Islet precursor cell (in vitro differentiated cells): ENCODE data around the gene CLEC17A.
"Not testable (repeated sequence)": the region's sequence is repeated elsewhere in the genome, so short reads cannot be mapped to it uniquely, and the experiment has no call there.

ENCODE experiments used
- DNase-seq: peaks from one replicate; pipeline ENCODE4 v3.0.0-alpha.2; 2018

Gene CLEC17A, protein sequence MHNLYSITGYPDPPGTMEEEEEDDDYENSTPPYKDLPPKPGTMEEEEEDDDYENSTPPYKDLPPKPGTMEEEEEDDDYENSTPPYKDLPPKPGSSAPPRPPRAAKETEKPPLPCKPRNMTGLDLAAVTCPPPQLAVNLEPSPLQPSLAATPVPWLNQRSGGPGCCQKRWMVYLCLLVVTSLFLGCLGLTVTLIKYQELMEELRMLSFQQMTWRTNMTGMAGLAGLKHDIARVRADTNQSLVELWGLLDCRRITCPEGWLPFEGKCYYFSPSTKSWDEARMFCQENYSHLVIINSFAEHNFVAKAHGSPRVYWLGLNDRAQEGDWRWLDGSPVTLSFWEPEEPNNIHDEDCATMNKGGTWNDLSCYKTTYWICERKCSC

DNA sequence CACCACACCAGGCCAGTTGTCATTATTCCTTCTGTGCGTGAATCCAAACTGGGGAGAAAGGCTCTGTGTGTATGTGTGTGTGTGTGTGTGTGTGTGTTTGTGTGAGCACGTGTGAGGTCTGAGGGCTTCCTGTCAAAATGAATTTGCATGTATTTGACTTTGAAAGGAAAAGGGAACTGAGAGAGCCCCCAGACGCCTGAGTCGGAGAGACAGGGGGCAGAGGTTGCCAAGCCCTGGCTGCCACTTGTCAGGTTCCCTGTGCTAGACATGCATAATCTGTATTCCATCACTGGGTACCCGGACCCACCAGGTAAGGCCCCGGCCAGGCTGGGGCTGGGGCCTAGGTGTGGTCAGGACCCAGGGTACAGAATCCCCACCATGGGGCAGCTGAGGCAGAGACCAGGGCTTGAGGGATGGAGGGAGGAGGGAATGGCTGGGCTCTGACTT is at the start of gene CLEC17A:
Gene CLEC17A (plus strand): TSS at position 191 of the 447 bp plus-strand sequence. CDS start 77 bp downstream, at position 268.
- DNase-seq = no peak

DNA sequence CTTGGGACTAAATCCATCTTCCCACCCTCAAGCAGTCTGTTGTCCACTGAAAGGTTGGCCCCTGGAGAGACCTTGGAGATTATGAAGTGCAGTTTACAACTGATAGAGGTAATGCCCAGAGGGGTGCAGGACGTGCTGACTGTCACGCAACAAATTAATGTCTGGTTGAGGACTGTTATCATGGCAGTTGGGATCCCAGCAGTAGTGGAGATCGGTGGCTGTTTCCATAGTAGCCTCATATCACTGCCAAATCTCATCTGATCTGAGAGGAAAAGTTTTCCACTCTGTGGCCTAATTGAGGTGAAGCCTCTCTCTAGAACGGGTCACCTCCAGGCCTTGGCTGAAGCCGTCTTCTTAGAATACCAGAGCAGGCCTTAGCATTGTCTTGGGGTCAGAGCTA is 49.4 kb upstream of the CLEC17A start:
- DNase-seq = no peak

DNA sequence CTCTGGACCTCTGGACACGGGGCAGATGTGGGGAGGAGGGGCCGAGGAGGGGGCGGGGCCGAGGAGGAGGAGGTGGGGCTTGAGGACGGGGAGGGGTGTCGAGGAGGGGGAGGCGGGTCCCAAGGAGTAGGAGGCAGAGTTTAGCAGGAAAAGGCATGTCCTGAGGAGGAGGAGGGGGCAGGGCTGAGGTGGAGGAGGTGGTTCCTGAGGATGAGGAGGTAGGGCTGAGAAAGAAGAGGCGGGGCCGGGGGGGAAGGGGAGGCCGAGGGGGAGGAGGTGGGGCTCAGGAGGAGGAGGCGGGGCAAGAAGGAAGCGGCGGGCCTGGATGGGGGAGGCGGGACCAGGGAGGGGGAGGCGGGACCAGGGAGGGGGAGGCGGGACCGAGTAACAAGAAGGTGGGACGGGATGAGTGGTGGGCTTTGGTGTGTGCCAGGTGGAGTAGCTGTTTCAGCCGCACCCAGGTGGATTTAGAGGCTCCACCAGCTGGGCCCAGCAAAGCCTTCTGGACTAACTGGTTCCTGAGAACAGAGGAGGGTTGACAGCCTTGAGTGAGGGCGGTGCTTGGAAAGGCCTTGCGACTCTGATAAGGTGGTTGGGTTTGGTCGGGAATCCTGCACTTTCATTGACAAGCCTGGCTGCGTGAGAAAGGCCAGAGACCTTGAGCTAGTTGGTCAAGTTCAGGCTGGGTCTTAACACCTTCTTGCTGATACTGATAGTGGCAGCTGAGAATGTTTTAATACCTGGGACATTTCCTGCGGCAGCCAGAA is 45.8 kb upstream of the CLEC17A start:
- peak; percentile 98 for DNase-seq

DNA sequence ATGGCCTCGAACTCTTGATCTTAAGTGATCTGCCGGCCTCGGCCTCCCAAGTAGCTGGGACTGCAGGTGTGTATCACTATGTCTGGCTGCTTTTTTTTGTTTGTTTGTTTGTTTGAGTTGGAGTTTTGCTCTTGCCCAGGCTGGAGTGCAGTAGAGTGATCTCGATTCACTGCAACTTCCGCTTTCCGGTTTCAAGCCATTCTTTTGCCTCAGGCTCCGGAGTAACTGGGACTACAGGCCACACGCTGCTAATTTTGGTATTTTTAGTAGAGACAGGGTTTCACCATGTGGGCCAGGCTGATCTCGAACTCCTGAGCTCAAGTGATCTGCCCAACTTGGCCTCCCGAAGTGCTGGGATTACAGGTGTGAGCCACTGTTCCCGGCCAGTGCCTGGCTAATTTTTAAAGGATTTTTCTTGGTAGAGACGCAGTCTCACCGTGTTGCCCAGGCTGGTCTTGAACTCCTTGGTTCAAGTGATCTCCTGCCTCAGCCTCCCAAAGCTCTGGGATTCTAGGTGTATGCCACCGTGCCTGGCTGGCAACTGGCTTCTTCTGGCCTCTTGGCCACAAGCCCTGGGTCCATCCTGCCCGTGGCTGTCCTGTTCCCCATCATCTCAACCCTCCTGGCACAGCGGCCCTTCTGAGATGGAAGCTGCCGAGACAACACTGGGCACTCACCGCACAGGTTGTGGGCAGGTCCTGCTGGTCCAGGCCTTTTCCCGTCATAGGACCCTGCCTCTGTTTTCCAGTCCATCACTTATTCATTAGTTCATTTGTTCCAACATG is 42.0 kb upstream of the CLEC17A start:
- no peak for DNase-seq

DNA sequence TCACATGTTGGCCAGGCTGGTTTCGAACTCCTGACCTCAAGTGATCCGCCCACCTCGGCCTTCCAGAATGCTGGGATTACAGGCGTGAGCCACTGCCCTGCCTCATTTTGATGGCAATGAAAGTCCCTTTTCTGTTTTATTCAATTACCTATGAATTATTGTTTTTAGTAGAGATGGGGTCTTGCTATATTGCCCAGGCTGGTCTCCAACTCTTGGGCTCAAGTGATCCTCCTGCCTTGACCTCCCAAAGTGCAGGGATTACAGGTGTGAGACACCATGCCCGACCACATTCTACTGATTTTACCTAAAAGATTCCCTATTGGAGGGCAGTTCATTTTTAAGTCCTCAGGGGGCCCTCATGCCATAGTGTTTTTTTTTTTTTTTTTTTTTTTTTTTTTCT is 40.9 kb upstream of the CLEC17A start:
- not testable (repeated sequence) for DNase-seq

DNA sequence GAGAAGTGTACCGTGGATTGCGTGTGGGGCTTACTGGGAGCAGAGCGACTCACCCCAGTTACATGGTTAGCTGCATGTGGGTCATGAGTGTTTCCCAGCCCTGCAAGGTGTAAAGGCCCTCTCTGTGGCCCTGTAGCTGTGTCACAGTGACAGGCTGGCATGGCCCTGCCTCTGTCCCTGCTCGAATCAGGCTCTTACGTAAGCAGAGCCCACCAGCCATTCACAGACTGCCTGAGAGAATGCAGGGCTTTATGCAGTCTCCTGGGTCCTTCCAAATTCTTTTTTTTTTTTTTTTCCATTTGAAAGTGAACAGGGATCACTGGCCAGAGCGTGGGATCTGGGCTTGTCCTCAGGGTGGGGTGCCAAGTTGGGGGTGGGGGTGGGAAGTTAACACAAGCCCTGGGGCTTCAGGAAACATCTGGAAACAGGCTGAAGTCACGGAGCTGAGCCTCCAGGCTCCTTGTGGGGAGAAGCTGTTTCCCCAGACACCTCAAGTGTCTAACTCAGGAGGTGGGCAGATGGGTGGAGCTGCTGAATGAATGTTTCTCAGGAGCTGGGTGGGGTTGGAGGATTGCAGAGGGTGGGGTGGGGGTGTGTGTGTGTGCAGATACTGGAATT is 40.1 kb upstream of the CLEC17A start:
- DNase-seq = peak; percentile 53

DNA sequence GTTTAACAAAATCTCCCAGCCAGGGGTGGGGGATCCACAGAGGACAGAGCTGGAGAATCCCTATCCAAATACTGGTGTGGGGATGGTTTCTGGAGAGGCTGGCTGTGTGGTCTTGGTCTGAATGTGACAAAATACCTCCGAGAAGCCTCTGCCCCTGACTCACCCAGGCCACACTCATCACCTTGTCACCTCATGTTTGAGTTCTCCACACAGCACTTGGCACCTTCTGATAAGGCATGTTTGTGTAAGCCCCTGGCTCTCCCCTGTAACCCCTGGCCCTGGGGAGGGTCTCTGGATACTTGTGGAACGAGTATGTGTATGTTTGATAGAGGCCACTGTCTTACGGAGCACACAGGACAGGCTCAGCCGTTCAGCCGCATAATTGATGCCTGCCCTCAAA is 38.8 kb upstream of the CLEC17A start:
- no peak for DNase-seq

DNA sequence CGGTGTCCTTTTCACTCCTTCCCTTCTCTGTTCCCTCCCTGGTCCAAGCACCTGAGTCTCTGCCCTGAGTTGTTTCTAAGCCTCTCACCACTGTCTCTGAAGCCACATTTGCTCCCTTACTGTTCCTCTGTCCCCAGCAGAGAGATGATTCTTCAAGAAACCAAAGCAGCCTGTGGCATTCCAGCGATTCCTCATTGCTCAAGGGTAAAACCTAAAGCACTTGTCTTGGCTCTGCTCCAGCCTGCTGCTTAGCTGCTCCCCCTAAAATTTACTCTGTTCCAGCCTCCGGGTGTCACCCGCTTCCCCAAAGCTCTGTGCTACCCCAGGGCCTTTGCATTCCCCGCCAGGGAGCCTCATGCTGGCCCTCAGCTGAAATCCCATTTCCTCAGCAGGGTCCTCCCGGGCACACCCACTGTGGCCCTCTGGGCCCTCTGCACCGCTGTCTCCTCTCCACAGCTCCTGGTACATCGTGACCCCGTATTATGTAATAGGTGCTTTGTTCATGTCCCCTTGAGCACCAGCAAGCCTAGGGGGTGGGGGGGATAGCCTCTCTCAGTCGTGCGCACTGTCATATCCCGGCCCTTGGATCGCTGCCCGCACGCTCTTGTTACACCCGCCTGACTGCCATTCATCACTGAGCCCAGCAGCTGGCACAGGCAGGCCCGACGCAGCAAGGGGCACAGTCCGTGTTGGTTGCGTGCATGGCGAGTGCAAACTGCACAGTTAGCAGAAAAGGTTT is 37.7 kb upstream of the CLEC17A start:
- DNase-seq = no peak

DNA sequence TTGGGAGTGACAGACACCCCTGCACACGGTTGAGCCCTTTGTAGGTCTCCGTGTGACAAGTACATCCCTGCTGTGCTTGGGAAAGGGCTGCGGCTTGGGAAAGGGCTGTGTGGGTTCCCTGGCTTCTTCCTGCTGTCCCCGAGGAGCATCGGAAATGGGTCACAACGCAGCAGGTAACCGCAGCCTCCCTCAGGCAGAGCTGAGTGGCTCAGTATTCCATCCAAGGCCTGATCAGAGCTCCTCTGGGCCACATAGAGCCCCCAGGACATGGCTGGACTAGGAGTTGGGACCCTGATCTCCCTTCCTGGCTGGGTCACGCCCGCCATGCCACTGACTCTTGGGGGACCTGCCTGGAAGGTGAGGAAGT is 37.2 kb upstream of the CLEC17A start:
- DNase-seq = no peak

DNA sequence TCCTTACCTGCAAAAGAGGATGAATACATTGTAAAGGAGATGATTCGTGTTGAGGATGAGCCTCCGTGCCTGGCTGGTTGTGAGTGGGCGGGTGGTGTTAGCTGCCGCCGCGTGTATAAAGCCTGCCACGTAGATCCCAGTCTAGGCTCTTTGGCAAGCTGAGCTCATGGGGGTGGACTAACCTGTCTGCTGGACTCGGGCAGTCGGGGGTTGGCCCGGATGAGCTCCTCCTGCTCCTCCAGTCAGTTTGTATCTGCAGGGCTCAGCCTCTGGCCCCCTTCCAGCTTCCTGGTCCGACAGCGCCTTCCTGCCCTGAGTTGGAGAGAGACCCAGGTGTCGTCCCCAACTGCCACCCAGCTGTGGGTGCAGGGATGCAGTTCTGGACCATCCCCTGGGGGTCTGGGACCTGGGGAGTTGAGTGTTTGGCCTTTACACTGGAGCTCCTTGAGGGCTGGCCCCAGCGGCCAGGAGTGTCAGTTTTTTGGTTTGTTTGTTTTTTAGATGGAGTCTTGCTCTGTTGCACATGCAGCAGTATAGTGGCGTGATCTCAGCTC is 32.6 kb upstream of the CLEC17A start:
- no peak for DNase-seq

DNA sequence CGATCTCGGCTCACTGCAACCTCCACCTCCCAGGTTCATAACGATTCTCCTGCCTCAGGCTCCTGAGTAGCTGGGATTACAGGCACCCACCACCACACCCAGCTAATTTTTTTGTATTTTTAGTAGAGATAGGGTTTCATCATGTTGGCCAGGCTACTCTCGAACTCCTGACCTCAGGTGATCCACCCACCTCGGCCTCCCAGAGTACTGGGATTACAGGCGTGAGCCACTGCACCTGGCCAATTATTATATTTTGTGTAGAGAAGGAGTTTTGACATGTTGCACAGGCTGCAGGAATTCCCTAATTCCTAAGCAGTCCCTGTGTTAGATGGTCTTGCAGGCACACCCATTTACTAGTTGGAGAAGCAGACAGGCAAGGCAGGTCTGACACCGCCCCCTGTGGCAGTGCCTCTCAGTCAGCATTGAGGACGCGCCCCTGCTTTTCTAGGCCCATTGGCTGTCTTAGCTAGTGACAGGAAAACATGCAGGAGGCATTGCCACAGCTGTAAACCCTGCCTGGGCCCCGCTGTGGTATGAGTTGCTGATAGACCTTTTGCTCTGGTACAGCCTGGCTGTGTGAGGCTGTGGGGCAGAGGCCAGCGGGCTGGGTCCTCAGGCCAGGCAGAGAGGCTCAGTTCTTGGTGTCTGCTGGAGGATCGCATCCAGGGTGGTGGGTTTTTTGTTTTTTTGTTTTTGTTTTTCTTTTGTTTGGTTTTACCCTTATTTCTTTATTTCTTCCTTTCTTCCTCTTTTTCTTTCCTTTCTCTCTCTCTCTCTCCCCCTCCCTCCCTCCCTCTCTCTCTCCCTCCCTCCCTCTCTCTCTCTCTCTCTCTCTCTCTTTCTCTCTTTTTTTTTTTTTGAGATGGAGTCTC is 31.5 kb upstream of the CLEC17A start:
- peak; percentile 97 for DNase-seq

DNA sequence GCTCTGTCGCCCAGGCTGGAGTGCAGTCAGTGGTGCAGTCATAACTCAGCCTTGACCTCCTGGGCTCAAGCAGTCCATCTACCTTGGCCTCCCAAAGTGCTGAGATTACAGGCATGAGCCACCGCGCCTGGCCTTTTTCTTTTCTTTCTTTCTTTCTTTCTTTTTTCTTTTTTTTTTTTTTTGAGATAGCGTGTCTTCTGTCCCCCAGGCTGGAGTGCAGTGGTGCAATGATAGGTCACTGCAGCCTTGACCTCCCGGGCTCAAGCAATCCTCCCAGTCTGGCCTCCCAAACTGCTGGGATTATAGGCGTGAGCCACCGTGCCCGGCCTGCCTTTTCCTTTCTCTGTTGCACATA is 30.9 kb upstream of the CLEC17A start:
- not testable (repeated sequence) for DNase-seq

DNA sequence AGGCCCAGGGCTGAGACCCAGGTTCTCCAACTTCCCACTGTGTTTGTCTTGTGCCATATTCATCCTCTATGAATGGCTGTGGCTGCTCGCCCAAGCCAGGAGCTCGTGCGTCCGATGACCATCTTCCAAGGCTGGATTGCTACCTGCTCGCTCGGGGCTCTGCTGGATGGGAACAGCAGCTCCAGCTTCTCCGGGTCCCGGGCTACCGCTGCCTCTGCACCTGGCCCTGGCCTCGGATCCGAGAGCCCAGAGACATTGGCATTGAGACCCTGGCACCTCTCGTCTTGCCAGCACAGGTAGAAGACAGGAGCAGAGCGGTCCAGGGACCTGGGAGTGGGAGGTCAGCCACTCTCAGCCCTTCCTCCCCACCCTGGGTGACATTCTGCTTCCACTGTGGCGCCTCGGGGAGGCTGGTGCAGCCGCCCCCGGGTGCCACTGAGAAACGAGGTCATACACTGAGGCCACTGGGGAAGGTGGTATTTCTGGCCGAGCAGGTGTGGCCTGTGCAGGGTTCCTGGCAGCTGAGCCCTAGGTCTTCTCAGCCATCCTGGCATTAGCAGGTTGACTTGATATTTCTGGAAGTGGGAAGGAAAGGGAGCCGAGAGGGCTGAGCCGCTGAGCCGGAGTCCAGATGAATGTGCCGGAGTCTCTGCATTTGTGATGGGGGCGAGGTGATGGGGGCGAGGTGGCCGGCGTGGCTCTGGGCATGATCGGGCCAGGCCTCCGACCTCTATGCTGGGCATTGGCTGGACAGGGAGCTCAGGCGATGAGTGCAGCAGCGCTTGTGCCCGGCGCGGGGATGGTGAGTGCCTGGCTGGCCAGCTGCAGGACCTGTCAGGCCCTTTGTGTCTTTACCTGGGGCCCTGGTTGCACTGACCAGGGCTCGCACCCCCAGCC is 29.6 kb upstream of the CLEC17A start:
- no peak for DNase-seq

DNA sequence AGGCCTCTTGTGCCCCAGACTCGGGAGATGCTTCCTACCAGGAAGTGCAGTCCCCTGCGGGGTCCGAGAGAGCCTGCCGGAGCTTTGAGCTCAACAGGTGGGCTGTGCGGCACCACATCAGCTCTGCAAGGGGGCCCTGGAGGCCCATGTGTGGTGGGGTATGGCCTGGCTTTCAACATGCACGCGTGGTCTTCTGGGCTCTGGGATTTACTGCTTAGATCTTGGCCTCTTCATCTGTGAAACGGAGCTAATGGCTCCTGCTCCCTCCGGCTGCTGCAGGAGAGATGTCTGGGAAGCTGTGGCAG is 29.0 kb upstream of the CLEC17A start:
- no peak for DNase-seq

DNA sequence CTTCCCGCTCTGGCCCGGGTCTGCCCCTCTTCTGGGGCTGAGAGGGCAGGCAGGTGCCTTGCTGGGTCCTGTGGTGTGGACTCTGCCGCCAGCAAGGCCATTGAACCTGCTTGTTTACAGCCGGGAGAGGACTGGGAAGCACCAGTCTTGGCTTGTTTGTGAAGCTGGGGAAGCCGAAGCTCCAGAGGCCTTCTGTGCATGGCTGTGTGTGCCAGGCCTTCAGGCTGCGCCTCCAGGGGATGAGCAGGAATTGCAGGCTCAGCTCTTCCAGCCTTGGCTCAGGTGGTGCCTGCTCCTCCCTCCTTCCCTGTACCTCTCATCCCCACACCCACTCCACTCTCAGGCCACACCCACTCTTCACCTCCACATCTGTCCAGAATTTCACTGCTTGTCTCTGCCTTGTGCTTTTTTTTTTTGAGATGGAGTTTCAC is 28.5 kb upstream of the CLEC17A start:
- no peak for DNase-seq

DNA sequence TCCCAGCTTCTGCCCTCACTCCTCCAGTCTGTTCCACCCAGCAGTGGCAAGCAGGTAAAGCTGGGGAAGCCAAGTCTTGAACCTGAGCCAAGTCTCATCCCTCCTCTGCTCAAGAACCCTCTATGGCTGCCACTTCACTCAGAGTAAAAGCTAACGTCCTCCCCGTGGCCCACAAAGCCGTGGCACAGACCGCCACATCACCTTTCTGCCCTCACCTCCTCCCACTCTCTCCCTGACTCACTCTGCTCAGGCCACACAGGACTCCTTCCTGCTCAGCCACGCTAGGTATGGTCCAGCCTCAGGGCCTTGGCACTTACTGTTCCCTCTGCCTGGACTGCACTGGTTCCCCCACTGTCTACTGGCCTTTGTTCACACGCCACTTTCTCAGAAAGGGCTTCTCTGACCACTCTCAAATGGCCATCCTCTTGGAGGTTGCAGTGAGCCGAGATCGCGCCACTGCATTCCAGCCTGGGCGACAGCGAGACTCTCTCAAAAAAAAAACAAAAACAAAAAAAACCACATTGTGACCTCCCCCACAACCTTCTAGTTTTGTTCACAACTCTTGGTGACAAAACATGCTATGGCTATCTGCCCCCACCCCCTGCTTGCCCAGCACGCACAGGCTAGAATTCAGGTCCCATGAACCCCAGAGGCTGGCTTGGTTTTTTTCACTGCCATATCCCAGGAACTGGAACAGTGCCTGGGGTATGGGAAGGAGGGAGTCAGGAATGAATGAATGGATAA is 26.8 kb upstream of the CLEC17A start:
- DNase-seq = no peak

DNA sequence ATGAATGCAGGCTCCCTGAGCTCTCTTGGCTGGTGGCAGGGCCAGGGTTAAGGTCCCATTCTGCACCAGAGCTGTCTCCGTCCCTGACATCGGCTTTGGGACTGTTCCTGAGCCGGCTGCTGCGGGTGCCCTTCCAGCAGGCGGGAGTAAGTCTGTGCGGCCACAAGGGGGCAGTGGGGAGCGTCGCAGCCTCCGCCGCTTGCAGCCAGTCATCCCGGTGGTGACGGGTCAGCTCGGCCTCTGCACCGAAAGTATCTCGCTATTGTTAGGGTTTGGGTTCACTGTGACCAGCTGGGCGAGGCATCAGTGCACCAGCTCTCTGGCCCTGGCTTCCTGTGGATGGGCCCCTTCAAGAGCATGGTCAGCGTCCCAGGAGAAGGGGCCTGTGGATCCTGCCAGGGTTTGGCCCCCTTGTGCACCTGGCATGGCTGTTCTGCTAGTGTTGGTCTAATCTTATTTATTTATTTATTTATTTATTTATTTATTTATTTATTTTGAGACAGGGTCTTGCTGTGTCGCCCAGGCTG is 26.2 kb upstream of the CLEC17A start:
- peak; percentile 92 for DNase-seq

DNA sequence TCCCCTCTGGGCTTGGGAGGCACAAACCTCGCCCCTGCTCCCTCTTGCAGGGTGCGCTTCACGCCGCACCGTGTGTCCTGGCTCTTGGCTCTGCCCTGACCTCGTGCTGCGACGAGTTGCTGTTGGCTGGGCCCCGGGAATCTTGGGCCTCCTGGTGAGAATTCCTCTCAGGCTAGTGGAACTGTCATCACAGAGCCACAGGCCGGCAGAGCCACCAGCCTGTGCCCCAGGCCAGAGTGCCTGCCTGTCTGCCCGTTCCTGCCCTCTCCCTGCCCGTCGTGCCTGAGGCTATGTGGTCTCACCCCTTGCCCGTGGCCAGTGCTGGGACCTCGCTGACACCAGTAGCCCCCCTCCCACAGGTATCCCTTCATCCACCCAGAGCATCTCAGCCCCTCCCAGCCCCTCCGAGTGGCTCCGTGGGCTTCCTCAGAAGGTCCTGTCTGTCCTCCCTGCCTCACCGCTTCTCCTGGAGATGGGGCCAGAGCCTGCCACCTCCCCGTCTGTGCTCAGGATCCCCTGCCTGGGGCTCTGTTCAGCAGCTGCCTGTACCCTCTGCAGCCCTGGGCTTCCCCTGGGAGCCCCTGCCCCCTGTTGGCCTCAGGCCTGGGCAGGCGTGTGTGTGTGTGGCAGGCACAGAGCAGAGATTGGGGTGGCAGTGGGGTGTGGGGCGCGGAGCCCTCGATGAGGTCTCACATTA is 24.4 kb upstream of the CLEC17A start:
- DNase-seq = peak; percentile 53
